Ramos (cell line): ENCODE data around the gene USP40.

Experiments used
- in situ Hi-C: fragments of 300-500 bp; cut with MboI; formaldehyde crosslinking; loops from one replicate; pipeline ENCODE4 v1.14.3; 2022; ENCODE audit warnings: low sequenced_read_pairs; ENCODE audit not compliant: unreplicated experiment

Gene USP40

GRCh38 chr2:233501198-233502076 lies 65.1 kb downstream of the USP40 start:
- in situ Hi-C loops, result no loop called here

- in situ Hi-C loops, result no loop called here
Observed at GRCh38 chr2:233499928-233500327, 66.7 kb downstream of the USP40 start.

GRCh38 chr2:233498126-233498525 lies 68.5 kb downstream of the USP40 start:
- in situ Hi-C loops, result no loop called here

GRCh38 chr2:233497692-233498091 lies 68.9 kb downstream of the USP40 start:
- in situ Hi-C loops, result no loop called here

- in situ Hi-C loops, result no loop called here
Observed at GRCh38 chr2:233495503-233496496, 70.8 kb downstream of the USP40 start.

- in situ Hi-C loops, result no loop called here
Observed at GRCh38 chr2:233492751-233493150, 73.8 kb downstream of the USP40 start.

GRCh38 chr2:233492078-233492477 lies 74.5 kb downstream of the USP40 start:
- in situ Hi-C loops, result no loop called here

GRCh38 chr2:233491326-233491725 lies 75.3 kb downstream of the USP40 start:
- in situ Hi-C loops, result no loop called here

- in situ Hi-C loops, result no loop called here
Observed at GRCh38 chr2:233490831-233491230, 75.8 kb downstream of the USP40 start.

- in situ Hi-C loops, result no loop called here
Observed at GRCh38 chr2:233489666-233490065, 76.9 kb downstream of the USP40 start.

GRCh38 chr2:233489143-233489542 lies 77.4 kb downstream of the USP40 start:
- in situ Hi-C loops, result no loop called here

GRCh38 chr2:233487748-233488345 lies 78.7 kb downstream of the USP40 start:
- in situ Hi-C loops, result no loop called here

- in situ Hi-C loops, result no loop called here
Observed at GRCh38 chr2:233486778-233487552, 79.6 kb downstream of the USP40 start.

GRCh38 chr2:233486357-233486756 lies 80.2 kb downstream of the USP40 start:
- in situ Hi-C loops, result no loop called here

GRCh38 chr2:233485726-233486125 lies 80.9 kb downstream of the USP40 start:
- in situ Hi-C loops, result no loop called here

GRCh38 chr2:233482616-233483015 lies 84.0 kb downstream of the USP40 start:
- in situ Hi-C loops, result no loop called here

- in situ Hi-C loops, result no loop called here
Observed at GRCh38 chr2:233481368-233482142, 85.0 kb downstream of the USP40 start.

GRCh38 chr2:233480490-233481202 lies 85.9 kb downstream of the USP40 start:
- in situ Hi-C loops, result no loop called here
